ENCODE data around the gene ALAD.

DNA sequence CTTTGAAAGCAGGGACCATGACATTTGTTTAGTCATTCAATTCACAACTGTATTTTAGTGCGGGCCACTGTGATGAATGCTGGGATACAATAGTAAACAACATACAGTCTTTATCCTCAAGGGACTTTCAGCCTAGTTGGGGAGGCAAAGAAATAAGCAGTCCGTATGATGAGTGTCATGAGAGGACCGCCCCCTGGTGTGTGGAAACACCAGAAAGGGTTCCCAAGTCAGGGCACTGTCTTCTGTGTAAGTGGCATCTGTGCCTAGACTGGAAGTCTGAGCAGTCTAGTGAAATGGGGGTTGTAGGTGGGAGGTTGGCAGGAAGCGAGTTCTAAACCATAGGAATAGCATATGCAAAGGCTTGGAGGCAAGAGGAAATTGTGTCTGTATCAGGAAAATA is 16.3 kb upstream of the ALAD start:
- TF ChIP-seq POLR2A (IDR thresholded peaks at IDR 0.05): no peak
- no peak for TF ChIP-seq CTCF (IDR thresholded peaks at IDR 0.05)
